Measurements from ENCODE around the gene ST8SIA4. TPM values are rescaled to one million over a fixed set of nuclear protein-coding genes. Genes with fewer than 3 reads are reported as not detected.

The ST8SIA4 gene
- polyA plus RNA-seq, 1 experiment, result not detected

DNA sequence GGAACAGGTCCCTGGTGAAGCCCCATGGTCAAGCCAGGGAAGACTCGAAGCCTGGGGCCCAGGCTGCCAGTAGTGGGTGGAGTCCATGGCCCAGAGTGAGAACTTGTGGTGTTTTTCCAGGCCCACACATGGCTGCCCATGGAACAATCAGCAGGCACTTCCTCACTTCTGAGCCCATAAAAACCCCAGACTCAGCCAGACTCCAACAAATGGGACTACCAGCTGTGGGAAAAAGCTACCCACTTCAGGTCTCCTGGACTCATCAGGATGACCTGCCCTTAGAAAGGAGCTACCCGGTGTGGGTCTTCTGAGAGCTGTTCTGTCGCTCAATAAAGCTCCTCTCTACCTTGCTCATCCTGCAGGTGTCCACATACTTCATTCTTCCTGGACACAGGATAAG is 108.9 kb downstream of the ST8SIA4 start:
- DNase-seq (ENCODE audit: low read depth), result no peak
- POLR2A ChIA-PET, result no interaction called here
- TF ChIP-seq, protein P1, sequence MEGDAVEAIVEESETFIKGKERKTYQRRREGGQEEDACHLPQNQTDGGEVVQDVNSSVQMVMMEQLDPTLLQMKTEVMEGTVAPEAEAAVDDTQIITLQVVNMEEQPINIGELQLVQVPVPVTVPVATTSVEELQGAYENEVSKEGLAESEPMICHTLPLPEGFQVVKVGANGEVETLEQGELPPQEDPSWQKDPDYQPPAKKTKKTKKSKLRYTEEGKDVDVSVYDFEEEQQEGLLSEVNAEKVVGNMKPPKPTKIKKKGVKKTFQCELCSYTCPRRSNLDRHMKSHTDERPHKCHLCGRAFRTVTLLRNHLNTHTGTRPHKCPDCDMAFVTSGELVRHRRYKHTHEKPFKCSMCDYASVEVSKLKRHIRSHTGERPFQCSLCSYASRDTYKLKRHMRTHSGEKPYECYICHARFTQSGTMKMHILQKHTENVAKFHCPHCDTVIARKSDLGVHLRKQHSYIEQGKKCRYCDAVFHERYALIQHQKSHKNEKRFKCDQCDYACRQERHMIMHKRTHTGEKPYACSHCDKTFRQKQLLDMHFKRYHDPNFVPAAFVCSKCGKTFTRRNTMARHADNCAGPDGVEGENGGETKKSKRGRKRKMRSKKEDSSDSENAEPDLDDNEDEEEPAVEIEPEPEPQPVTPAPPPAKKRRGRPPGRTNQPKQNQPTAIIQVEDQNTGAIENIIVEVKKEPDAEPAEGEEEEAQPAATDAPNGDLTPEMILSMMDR (IDR thresholded peaks at IDR 0.05; ENCODE audit: insufficient read depth, low read depth, low read length), result no peak
- Histone ChIP-seq H3K27me3 (ENCODE audit: control insufficient read depth, insufficient read depth, low read length) (no peaks in the 10 kb centered on the region), H3K4me3 (ENCODE audit: low read depth, low read length) (no peak overlapping the region), H3K36me3 (ENCODE audit: control insufficient read depth, insufficient read depth, low read length) (no peaks in the 10 kb centered on the region)
- CTCF ChIA-PET, result no interaction called here

DNA sequence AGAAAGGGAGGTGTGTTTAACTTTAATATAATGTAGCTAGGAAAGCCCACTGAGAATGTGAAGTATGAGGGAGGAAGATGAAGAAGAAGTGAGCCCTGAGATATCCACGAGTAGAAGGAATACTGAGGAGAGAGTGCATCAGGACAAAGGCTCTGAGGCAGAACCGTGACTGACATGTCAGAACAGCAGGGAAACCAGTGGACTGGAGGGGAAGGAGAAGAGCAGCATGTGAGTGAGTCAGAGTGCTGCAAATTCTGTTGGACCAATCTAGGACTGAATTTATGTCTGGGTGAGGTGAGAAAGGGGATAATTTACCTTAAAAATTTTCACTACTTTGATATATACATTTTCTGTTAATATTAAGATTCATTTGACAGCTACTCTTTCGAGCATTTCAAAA is 110.3 kb downstream of the ST8SIA4 start:
- POLR2A ChIA-PET, result no interaction called here
- TF ChIP-seq, protein P1 (IDR thresholded peaks at IDR 0.05; ENCODE audit: insufficient read depth, low read depth, low read length), result no peak

DNA sequence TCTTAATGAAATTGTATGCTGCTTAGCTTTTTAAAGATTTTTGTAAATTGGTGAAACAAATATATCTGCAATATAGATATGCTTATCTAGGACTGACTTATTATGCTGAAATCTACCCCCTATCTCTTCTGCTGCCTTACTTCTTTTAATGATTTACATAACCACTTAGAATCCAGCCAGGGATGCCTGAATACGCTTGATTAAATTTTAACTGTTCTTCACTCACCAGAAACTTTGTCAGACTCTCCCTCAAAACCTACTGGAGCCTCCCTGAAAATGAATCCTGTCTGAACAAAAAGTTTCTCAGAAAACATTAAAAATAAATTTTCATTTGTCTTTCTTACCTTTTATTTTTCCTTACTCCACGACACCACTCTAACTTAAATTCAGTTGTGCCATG is 111.7 kb downstream of the ST8SIA4 start:
- CTCF ChIA-PET, result no interaction called here
- Histone ChIP-seq H3K36me3 (ENCODE audit: control insufficient read depth, insufficient read depth, low read length) (no peaks in the 10 kb centered on the region), H3K4me3 (ENCODE audit: low read depth, low read length) (no peak overlapping the region), H3K27me3 (ENCODE audit: control insufficient read depth, insufficient read depth, low read length) (no peaks in the 10 kb centered on the region)
- POLR2A ChIA-PET, result no interaction called here
- no peak for DNase-seq (ENCODE audit: low read depth)
- TF ChIP-seq, protein P1 (IDR thresholded peaks at IDR 0.05; ENCODE audit: insufficient read depth, low read depth, low read length), result no peak

More for the DNA sequence above, 110.3 kb downstream of the ST8SIA4 start:
- no peaks in the 10 kb centered on the region for H3K36me3 ChIP-seq (ENCODE audit: control insufficient read depth, insufficient read depth, low read length)
- no peaks in the 10 kb centered on the region for H3K27me3 ChIP-seq (ENCODE audit: control insufficient read depth, insufficient read depth, low read length)
- CTCF ChIA-PET, result no interaction called here
- no peak overlapping the region for H3K4me3 ChIP-seq (ENCODE audit: low read depth, low read length)
- DNase-seq (ENCODE audit: low read depth), result no peak

DNA sequence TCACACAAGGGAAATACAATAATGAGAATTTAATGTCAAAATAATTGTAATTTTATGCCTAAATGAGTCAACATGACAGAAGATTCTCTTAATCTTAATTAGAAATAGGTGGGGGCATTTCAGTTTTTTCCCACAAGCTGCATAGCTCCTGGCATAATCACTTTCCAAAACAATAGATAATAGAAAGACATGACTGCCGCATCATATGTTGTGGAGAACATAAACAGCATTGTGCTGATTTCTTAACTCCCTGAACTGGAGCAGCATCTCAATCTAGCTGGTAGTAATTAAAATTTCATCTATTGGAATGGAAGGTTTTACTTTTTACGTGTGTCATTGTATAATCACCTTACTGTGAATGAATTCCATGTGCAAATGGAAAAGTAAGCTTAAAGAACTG is 112.1 kb downstream of the ST8SIA4 start:
- CTCF ChIA-PET, result no interaction called here
- no peaks in the 10 kb centered on the region for H3K36me3 ChIP-seq (ENCODE audit: control insufficient read depth, insufficient read depth, low read length)
- no peaks in the 10 kb centered on the region for H3K27me3 ChIP-seq (ENCODE audit: control insufficient read depth, insufficient read depth, low read length)
- no peak overlapping the region for H3K4me3 ChIP-seq (ENCODE audit: low read depth, low read length)
- TF ChIP-seq, protein P1 (IDR thresholded peaks at IDR 0.05; ENCODE audit: insufficient read depth, low read depth, low read length), result no peak
- DNase-seq (ENCODE audit: low read depth), result no peak
- POLR2A ChIA-PET, result no interaction called here

DNA sequence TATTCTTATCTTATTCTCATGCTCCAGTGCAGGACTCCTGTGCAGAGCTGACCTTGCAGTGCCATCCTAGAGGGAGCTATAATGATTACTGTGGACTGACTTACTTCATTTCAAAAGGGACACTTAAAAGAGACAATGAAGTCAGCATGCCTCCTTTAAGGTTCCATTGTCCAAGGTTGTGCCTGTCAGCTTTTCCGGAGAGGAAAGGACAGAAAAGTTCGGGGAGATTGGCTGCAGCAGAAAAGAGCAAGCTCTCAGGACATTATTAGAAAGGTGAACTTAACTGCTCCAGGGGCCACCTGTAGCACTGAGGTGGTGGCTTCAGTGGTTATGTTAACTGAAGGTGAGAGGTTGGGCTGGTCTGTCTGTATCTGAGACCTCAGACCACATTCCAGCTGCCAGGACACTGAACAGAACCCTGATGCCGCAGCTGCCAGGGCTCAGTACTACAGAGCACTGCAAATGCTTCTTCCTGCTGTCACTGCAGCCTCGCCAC is 112.9 kb downstream of the ST8SIA4 start:
- TF ChIP-seq, protein P1 (IDR thresholded peaks at IDR 0.05; ENCODE audit: insufficient read depth, low read depth, low read length), result no peak
- H3K36me3 ChIP-seq (ENCODE audit: control insufficient read depth, insufficient read depth, low read length), result no peaks in the 10 kb centered on the region
- H3K27me3 ChIP-seq (ENCODE audit: control insufficient read depth, insufficient read depth, low read length), result no peaks in the 10 kb centered on the region
- ChIA-PET CTCF (no interaction called here), POLR2A (no interaction called here)
- DNase-seq (ENCODE audit: low read depth), result no peak
- H3K4me3 ChIP-seq (ENCODE audit: low read depth, low read length), result no peak overlapping the region

Measured in BJ (cell line).